ENCODE data around the gene UPK1A.

DNA sequence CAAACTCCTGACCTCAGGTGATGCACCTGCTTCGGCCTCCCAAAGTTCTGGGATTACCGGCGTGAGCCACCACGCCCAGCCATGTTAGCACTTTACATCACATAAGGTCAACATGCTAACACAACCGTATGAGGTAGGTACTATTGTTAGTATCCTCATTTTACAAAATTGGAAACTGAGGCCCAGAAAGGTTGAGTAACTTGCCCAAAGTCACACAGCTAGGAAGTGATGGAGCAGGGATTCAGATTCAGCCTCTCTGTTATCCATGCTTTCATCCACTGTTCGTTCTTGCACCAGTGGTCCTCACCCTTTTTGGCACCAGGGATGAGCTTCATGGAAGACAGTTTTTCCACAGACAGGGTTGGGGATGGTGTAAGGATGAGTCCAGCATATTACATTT, 9.6 kb upstream of the UPK1A start:
- TF ChIP-seq GATA3 (IDR thresholded peaks at IDR 0.05; ENCODE audit: low read depth, low read length), result no peak
- TF ChIP-seq GATA2 (IDR thresholded peaks at IDR 0.05; ENCODE audit: low read depth, low read length), result no peak

Measured in SH-SY5Y (cell line).